ENCODE data around the gene PRDM11.

DNA sequence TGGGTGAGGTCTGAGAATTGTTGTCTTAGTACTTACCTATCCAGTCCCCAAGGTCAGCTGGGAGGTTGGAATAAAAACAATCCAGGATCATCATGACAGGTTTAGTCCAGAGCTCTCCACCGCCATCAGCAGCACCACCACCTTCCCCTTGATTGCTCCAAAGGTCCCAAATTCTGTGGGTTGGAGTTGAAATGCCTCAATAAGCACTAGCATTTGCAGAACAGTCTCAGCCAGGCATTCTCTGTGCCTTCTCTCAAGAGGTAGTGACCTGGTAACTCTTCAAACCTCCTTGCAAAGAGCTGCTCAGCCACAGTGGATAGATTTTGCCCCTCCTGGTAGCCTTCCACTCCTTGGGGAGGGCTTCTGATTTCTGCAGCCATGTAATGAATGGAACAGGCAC lies 69.6 kb downstream of the PRDM11 start:
- TF ChIP-seq CTCF (IDR thresholded peaks at IDR 0.05) (no peak), POLR2A (IDR thresholded peaks at IDR 0.05) (no peak)

All from body of pancreas (tissue), 4 donors.